Mesenchymal stem cell (in vitro differentiated cells and primary cell): ENCODE results near the gene DNAJB13.

Experiments used
- DNase-seq: peaks from one replicate; pipeline ENCODE4 v3.0.0-alpha.2; 2013
- H2AFZ ChIP-seq: one replicate; pipeline ENCODE4 v1.6.1; 2013; ENCODE audit warnings: low read depth, mild to moderate bottlenecking, control low read depth, inconsistent platforms, low read length, moderate library complexity
- H2AK5ac ChIP-seq: 2 replicates; pipeline ENCODE4 v1.6.1; 2013; ENCODE audit warnings: low read length, moderate library complexity, mild to moderate bottlenecking, inconsistent platforms; ENCODE audit not compliant: severe bottlenecking
- H2BK120ac ChIP-seq: one replicate; pipeline ENCODE4 v1.6.1; 2013; ENCODE audit warnings: low read depth, mild to moderate bottlenecking, inconsistent platforms, low read length, moderate library complexity
- H2BK12ac ChIP-seq, 2 experiments: one replicate each; pipeline ENCODE4 v1.6.1; 2013; ENCODE audit warnings: inconsistent platforms in 2 of 2, low read length in 2 of 2, mild to moderate bottlenecking in 2 of 2, moderate library complexity in 2 of 2, control low read depth in 1 of 2
- H2BK15ac ChIP-seq: one replicate; pipeline ENCODE4 v1.6.1; 2013; ENCODE audit warnings: mild to moderate bottlenecking, low read depth, inconsistent platforms; ENCODE audit not compliant: poor library complexity, severe bottlenecking
- H2BK5ac ChIP-seq: 2 replicates; pipeline ENCODE4 v1.6.1; 2013; ENCODE audit warnings: low read depth, mild to moderate bottlenecking, low read length, control low read depth, inconsistent platforms; ENCODE audit not compliant: poor library complexity, severe bottlenecking
- H3K14ac ChIP-seq, 2 experiments: one replicate each; pipeline ENCODE4 v1.6.1; 2013; ENCODE audit warnings: inconsistent platforms in 2 of 2, low read length in 2 of 2, control low read depth in 1 of 2, mild to moderate bottlenecking in 1 of 2, moderate library complexity in 1 of 2
- H3K18ac ChIP-seq, 2 experiments: one replicate each; pipeline ENCODE4 v1.6.1; 2013; ENCODE audit warnings: inconsistent platforms in 2 of 2, low read length in 2 of 2, control low read depth in 1 of 2, low read depth in 1 of 2, mild to moderate bottlenecking in 1 of 2
- H3K23ac ChIP-seq, 2 experiments: one replicate each; pipeline ENCODE4 v1.6.1; 2013; ENCODE audit warnings: inconsistent platforms in 2 of 2, low read length in 2 of 2, mild to moderate bottlenecking in 2 of 2, moderate library complexity in 2 of 2, control low read depth in 1 of 2
- H3K27ac ChIP-seq: 2 replicates; pipeline ENCODE4 v1.5.1; 2013; ENCODE audit warnings: mild to moderate bottlenecking, moderate library complexity, low read length, control low read depth, inconsistent platforms; ENCODE audit not compliant: poor library complexity, severe bottlenecking
- H3K27me3 ChIP-seq, 2 experiments: 2 replicates each; pipeline versions ENCODE4 v1.6.1 to v1.7.0; 2013; ENCODE audit warnings: low read length in 2 of 2, mild to moderate bottlenecking in 2 of 2, moderate library complexity in 2 of 2, control low read depth in 1 of 2, inconsistent platforms in 1 of 2; ENCODE audit not compliant: control insufficient read depth in 1 of 2, insufficient read depth in 1 of 2
- H3K36me3 ChIP-seq, 2 experiments: 2 replicates each; pipeline versions ENCODE4 v1.6.1 to v1.7.0; 2013; ENCODE audit warnings: low read length in 2 of 2, control low read depth in 1 of 2, inconsistent platforms in 1 of 2, low read depth in 1 of 2, mild to moderate bottlenecking in 1 of 2; ENCODE audit not compliant: insufficient read depth in 2 of 2, control insufficient read depth in 1 of 2
- H3K4ac ChIP-seq, 2 experiments: one replicate each; pipeline ENCODE4 v1.6.1; 2013; ENCODE audit warnings: inconsistent platforms in 2 of 2, low read length in 2 of 2, mild to moderate bottlenecking in 2 of 2, moderate library complexity in 2 of 2, control low read depth in 1 of 2, low read depth in 1 of 2
- H3K4me1 ChIP-seq: 2 replicates; pipeline ENCODE4 v1.6.1; 2013; ENCODE audit warnings: low read depth, low read length, control low read depth; ENCODE audit not compliant: control insufficient read depth, insufficient read depth
- H3K4me2 ChIP-seq: 2 replicates; pipeline ENCODE4 v1.6.1; 2013; ENCODE audit warnings: low read length, mild to moderate bottlenecking, inconsistent platforms; ENCODE audit not compliant: poor library complexity, severe bottlenecking
- H3K4me3 ChIP-seq, 2 experiments: 2 replicates each; pipeline versions ENCODE4 v1.5.1 to v1.7.0; 2013; ENCODE audit warnings: low read length in 2 of 2, mild to moderate bottlenecking in 2 of 2, control low read depth in 1 of 2, low read depth in 1 of 2; ENCODE audit not compliant: insufficient read depth in 1 of 2
- H3K79me1 ChIP-seq: replicated peaks from 2 replicates; pipeline ENCODE4 v1.6.1; 2013; ENCODE audit warnings: mild to moderate bottlenecking, control low read depth, low read length, inconsistent platforms; ENCODE audit not compliant: poor library complexity, severe bottlenecking
- H3K9ac ChIP-seq: 2 replicates; pipeline ENCODE4 v1.7.0; 2013; ENCODE audit warnings: mild to moderate bottlenecking, low read length, moderate library complexity
- H3K9me3 ChIP-seq: 2 replicates; pipeline ENCODE4 v1.7.0; 2013; ENCODE audit warnings: mild to moderate bottlenecking, low read length; ENCODE audit not compliant: control insufficient read depth
- H4K8ac ChIP-seq: one replicate; pipeline ENCODE4 v1.6.1; 2013; ENCODE audit warnings: inconsistent platforms, mild to moderate bottlenecking, low read length, moderate library complexity
- H4K91ac ChIP-seq: one replicate; pipeline ENCODE4 v1.6.1; 2013; ENCODE audit warnings: mild to moderate bottlenecking, low read length, inconsistent platforms
- WGBS: methylation state at CpG from one replicate; pipeline ENCODE4 v1.1.7; 2013; ENCODE audit warnings: mixed read lengths; 5-methylcytosine and 5-hydroxymethylcytosine counted together

Gene DNAJB13

DNA sequence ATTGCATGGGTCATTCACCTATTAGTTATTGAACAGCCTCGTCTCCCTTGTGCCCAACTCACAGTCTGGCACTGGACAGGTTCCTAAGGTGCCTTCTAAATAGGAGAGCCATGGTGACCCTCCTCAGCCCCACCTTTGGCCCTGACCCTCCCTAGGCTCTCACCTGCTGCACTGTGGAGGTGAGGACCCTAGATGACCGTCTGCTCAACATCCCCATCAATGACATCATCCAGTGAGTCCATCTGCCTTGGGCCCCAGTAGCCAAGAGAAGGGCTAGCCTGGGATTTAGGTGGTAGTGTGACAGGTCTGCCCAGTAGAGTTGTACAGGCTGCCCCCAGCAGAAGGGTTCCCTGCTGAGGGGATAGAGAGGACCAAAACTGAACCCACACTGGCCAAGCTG, 18.3 kb downstream of the DNAJB13 start:
- no peak overlapping the region for H3K4me3 ChIP-seq
- H3K27ac ChIP-seq: no peak overlapping the region
- H2BK12ac ChIP-seq: no peak overlapping the region
- no peak overlapping the region for H3K23ac ChIP-seq
- no peak overlapping the region for H2BK5ac ChIP-seq
- H2AK5ac ChIP-seq: no peak overlapping the region
- H2BK120ac ChIP-seq: no peak overlapping the region
- peaks cover 5% of the 10 kb centered on the region for H3K4me1 ChIP-seq
- no peak overlapping the region for H4K8ac ChIP-seq
- no peak overlapping the region for H2BK15ac ChIP-seq
- peaks cover 0 to 21% of the 10 kb centered on the region in 2 experiments for H3K27me3 ChIP-seq
- H3K4me2 ChIP-seq: no peak overlapping the region
- peaks cover 1% of the 10 kb centered on the region for H3K79me1 ChIP-seq
- 97% methylated on average over 1 of the region's 2 CpGs for WGBS
- no peak overlapping the region for H3K4ac ChIP-seq
- DNase-seq: no peak
- H3K18ac ChIP-seq: no peak overlapping the region
- no peak overlapping the region for H3K14ac ChIP-seq
- peaks cover 0 to 22% of the 10 kb centered on the region in 2 experiments for H3K36me3 ChIP-seq
- peak overlapping the region; percentile 62 for H4K91ac ChIP-seq
- no peaks in the 10 kb centered on the region for H3K9me3 ChIP-seq
- H3K9ac ChIP-seq: no peak overlapping the region
- no peak overlapping the region for H2AFZ ChIP-seq

DNA sequence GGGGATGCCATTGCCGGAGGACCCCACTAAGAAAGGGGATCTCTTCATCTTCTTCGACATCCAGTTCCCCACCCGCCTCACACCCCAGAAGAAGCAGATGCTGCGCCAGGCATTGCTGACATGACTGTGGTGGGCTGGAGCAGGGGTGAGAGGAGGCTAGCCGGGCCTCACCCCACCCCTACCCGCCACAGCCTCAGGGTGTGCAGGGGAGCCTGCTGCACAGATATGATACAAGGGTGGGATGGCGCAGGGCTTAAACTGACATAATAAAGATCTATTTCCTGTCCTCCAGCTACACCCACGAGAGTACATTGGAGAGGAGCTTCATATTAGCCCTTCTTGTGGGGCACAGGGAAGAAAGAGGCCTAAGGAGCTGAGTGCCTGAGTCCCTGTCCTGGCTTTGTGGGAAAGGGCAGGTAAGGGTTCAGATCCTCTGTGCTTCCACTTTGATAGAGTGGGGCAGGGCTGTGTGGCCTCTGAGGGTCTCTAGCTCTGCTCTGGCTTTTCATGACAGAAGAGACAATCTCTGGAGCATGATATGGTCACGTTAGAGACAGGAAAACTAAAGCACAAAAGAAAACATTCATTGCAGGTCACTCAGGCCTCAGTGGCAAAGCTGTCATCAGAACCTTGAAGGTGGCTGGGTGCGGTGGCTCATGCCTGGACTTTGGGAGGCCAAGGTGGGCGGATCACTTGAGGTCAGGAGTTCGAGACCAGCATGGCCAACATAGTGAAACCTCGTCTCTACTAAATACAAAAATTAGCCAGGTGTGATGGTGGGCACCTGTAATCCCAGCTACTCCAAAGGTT, 19.4 kb downstream of the DNAJB13 start:
- Histone ChIP-seq H4K91ac (no peak overlapping the region), H2BK120ac (no peak overlapping the region), H3K9ac (no peak overlapping the region), H2BK12ac (no peak overlapping the region), H3K79me1 (no peaks in the 10 kb centered on the region), H3K27ac (no peak overlapping the region), H3K14ac (no peak overlapping the region), H3K4ac (no peak overlapping the region), H3K36me3 (peaks cover 0 to 33% of the 10 kb centered on the region in 2 experiments), H3K4me1 (peaks cover 3% of the 10 kb centered on the region), H3K4me2 (no peak overlapping the region), H3K9me3 (no peaks in the 10 kb centered on the region), H2BK15ac (no peak overlapping the region), H2BK5ac (no peak overlapping the region), H2AK5ac (no peak overlapping the region), H3K23ac (no peak overlapping the region), H2AFZ (no peak overlapping the region), H3K4me3 (no peak overlapping the region), H3K27me3 (peaks cover 0 to 14% of the 10 kb centered on the region in 2 experiments), H4K8ac (no peak overlapping the region), H3K18ac (no peak overlapping the region)
- no peak for DNase-seq
- WGBS: 84% methylated on average over 8 of the region's 13 CpGs

DNA sequence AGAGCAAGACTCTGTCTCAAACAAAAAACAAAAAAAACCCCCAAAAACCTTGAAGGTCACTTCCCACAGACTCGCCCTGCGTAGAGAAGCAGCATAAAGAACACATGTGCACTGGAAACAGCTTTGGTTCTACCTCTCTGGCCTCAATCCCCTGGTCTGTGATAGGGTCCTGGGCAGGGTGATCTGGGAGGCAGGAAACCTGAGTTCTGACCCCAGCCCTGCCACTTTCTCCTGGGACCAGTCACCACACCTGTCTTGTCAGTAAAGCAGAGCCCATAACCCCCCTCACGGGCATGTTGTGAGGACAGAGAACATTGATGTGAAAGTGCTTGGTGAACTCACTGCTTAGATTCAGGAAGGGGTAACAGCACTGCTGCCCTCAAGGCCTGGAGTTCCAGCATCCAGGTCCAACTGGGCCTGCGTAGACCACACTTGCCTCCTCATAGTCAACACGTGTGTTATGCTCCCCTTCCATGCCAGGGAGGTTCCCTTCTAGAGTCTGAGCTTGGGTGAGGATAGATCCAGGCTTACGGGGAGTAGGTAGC, 20.4 kb downstream of the DNAJB13 start:
- peaks cover 0 to 42% of the 10 kb centered on the region in 2 experiments for H3K36me3 ChIP-seq
- 82% methylated on average over 6 of the region's 6 CpGs for WGBS

DNA sequence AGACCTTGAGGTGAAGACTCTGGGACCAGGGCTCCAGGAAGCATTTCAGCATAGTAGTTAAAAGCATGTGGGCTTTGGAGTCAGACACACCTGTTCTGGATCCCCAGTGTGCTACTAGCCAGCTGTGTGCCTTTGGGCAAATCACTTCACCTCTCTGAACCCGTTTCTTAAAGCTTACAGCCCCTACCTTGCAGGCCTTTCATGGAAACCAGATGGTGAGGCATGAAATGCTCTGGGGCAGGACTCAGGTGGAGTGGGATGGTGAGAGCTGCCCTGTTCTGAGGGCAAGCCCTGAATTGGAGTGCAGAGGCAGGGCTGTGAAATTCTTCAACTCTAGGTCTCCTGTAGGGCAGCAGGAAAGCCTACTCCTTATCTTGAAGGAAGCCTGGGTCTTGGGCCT, 21.4 kb downstream of the DNAJB13 start:
- Histone ChIP-seq H3K23ac (no peak overlapping the region), H3K9me3 (no peaks in the 10 kb centered on the region), H4K8ac (peak overlapping the region; percentile 21), H3K36me3 (peaks cover 0 to 50% of the 10 kb centered on the region in 2 experiments), H2BK15ac (no peak overlapping the region), H2AK5ac (no peak overlapping the region), H4K91ac (no peak overlapping the region), H3K18ac (no peak overlapping the region), H2BK12ac (no peak overlapping the region), H3K4ac (no peak overlapping the region), H2BK5ac (no peak overlapping the region), H3K27ac (no peak overlapping the region), H2BK120ac (no peak overlapping the region), H3K9ac (no peak overlapping the region), H3K27me3 (peaks cover 0 to 3% of the 10 kb centered on the region in 2 experiments), H3K4me1 (peaks cover 10% of the 10 kb centered on the region), H3K4me3 (no peak overlapping the region), H3K14ac (no peak overlapping the region), H3K4me2 (no peak overlapping the region), H2AFZ (no peak overlapping the region), H3K79me1 (no peaks in the 10 kb centered on the region)
- WGBS: no CpG with 5 or more reads among the region's 1 CpG
- DNase-seq: no peak

More for the DNA sequence above, 20.4 kb downstream of the DNAJB13 start:
- no peak overlapping the region for H2AFZ ChIP-seq
- H3K14ac ChIP-seq: no peak overlapping the region
- H3K4ac ChIP-seq: no peak overlapping the region
- H4K91ac ChIP-seq: no peak overlapping the region
- no peak overlapping the region for H2BK12ac ChIP-seq
- H3K27ac ChIP-seq: no peak overlapping the region
- peaks cover 0 to 3% of the 10 kb centered on the region in 2 experiments for H3K27me3 ChIP-seq
- H3K18ac ChIP-seq: no peak overlapping the region
- H2AK5ac ChIP-seq: no peak overlapping the region
- H3K23ac ChIP-seq: peak overlapping the region in 1 of 2 experiments; percentile 66
- H4K8ac ChIP-seq: no peak overlapping the region
- no peaks in the 10 kb centered on the region for H3K79me1 ChIP-seq
- H3K4me1 ChIP-seq: peaks cover 6% of the 10 kb centered on the region
- H3K4me2 ChIP-seq: no peak overlapping the region
- no peak overlapping the region for H2BK5ac ChIP-seq
- H2BK120ac ChIP-seq: no peak overlapping the region
- no peak for DNase-seq
- no peak overlapping the region for H3K9ac ChIP-seq
- no peak overlapping the region for H2BK15ac ChIP-seq
- H3K4me3 ChIP-seq: no peak overlapping the region
- H3K9me3 ChIP-seq: no peaks in the 10 kb centered on the region
